ENCODE results near the gene BPI.
"Not testable (repeated sequence)": the region's sequence is repeated elsewhere in the genome, so short reads cannot be mapped to it uniquely, and the experiment has no call there.

The BPI gene

GRCh38 chr20:38303908-38304379, at the start of gene BPI:
TSS of gene BPI (plus strand) at chr20:38304156. CDS start at chr20:38304224, 68 bp downstream.
- DNase-seq, result no peak

- not testable (repeated sequence) for DNase-seq
These were observed 49.3 kb upstream of the BPI start for GRCh38 chr20:38254621-38255020.

GRCh38 chr20:38255393-38255792, 48.6 kb upstream of the BPI start:
- DNase-seq, result no peak

- no peak for DNase-seq
These were observed 47.9 kb upstream of the BPI start for GRCh38 chr20:38256021-38256420.

DNA sequence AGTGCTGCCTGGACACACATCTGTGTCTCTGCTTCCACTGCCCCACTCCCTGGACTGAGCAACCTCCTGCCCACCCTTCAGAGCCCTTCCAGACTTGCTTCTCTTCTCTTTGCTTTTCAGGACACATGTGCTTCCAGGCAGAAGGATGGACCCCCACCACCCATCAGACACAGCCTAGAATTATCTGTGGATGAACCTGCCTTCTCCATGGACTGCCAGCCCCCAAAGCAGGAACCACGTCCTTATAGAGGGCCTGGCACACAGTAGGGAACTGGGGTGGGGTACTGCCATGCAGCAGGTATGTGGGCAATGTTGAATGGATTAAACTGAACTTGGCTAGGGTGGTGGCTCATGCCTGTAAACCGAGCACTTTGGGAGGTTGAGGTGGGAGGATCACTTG, 47.0 kb upstream of the BPI start:
- no peak for DNase-seq

DNA sequence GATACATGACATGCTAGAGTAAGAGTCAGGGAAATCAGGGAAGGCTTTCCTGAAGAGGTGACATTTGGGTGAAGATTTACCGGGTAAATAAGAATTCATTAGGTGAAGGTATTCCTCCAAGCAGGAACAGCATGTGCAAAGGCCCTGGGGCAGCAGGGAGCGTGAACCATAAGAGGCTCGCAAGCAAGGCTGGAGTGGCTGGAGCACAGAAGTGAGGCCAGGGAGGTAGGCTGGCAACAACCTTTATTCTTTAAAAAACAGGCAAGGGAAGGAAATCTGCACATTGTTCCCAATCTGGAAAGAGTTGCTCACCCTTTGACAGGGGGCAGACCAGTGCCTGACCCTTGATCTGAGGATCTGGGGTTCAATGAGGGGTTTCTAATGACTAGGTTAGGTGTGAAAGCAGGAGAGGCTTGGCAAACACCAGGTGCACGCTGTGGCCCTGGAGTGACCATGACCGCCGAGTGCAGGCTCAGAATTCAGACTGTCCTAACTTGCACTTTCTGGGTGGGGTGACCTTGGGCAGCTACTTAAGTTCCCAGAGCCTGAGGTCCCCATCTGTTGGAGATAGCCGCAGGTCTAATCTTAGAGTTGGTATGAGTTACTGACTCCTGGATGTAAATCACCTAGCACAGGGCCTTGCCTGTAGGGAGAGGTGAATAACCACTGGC, 45.3 kb upstream of the BPI start:
- DNase-seq, result no peak

- DNase-seq, result no peak
These were observed 44.0 kb upstream of the BPI start for GRCh38 chr20:38260025-38260377.

- DNase-seq, result no peak
These were observed 43.4 kb upstream of the BPI start, which contains the start of gene KIAA1755 for GRCh38 chr20:38260378-38261053. TSS of gene KIAA1755 (minus strand) at chr20:38260735. CDS start at chr20:38260500, 235 bp downstream.

DNA sequence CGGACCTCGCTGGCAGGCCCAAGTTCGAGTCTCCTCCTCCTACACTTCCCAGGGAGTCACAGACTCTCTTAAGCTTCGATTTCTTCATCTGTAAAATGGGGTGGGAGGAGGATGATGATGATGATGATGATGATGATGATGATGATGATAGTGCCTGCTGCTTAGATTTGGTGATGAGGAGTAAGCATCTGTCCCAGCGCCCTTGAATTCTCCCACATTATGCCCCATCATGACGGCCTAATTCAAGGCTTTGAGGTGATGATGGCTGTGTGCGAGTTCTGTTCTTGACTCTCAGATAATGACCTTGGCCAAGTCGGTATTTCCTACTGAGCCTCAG, 42.9 kb upstream of the BPI start:
- no peak for DNase-seq

DNA sequence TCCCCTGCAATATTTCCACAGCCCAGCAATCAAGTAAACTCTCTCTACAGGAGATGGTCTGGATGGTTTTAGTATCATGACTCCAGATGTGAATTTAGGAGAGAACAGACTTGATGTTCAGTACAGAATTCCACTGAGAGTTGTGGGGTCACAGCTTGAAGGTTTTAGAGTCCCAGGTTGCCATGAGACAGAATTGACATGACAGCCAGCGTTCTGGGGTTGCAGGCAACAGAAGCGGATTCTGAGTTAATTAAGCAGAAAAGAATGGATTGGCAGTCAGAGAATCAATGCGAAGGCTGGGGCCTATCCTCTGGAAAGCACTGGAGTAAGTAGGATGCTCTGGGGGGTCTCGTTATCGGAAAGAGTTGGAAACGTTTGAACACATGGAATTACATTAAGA, 41.0 kb upstream of the BPI start:
- no peak for DNase-seq

DNA sequence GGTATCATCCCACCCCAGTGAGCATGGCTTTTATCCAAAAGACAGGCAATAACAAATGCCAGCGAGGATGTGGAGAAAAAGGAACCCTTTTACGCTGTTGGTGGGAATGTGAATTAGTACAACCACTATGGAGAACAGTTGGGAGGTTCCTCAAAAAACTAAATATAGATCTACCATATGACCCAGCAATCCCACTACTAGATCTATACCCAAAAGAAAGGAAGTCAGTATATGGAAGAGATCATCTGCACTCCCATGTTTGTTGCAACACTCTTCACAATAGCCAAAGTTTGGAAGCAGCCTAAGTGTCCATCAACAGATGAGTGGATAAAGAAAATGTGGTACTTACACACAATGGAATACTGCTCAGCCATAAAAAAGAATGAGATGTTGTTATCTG, 37.5 kb upstream of the BPI start:
- DNase-seq, result no peak

DNA sequence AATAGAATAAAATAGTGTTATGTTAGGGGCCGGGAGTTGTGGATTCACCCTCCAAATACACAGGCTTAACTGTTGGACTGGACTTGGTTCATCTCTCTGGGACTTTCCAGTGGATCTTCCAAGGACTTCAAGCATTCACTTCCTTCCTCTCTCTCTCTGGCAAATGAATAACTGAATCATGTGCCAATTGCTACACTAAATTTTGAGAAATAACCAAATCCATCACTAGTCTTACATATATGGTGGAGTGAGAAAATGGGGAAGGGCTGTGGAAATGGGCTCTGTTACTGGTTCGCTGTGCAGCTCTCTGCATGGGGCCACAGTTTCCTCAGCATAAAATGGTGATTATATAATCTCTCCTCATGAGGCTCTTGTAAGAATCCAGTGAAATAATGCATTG, 36.7 kb upstream of the BPI start:
- DNase-seq, result no peak

DNA sequence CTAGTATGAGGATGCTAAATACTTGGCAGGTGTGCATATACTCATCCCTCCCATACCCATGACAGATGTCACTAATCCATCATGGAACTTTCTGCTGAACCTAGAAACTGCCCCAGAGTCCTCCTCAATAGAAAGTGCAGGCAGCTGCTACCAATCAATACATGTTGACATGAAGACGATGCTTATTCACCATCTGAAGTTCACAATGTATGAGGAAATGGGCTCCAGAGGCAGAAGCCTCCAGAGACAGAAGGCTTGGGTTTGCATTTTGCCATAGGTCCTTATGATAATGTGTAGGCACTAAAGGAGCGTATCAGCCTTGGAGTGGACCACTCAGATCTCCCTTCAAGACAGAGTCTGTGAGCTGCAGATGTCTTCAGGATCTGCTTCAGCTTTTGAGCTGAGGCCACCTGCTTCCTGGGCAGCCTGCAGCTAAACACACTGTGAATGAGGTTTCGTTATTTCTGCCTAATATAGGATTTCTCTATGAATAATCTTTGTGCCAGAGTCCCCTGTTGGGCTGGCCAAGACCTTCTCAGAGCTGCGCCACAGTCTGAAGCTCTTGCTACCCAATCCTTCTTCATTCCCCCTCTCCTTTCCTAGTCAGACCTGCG, 35.9 kb upstream of the BPI start:
- DNase-seq, result no peak

GRCh38 chr20:38269040-38269439, 34.9 kb upstream of the BPI start:
- no peak for DNase-seq

- no peak for DNase-seq
These were observed 34.2 kb upstream of the BPI start for GRCh38 chr20:38269715-38270114.

- DNase-seq, result no peak
These were observed 32.9 kb upstream of the BPI start for GRCh38 chr20:38270869-38271605.

GRCh38 chr20:38271608-38272120, 32.3 kb upstream of the BPI start:
- DNase-seq, result no peak

DNA sequence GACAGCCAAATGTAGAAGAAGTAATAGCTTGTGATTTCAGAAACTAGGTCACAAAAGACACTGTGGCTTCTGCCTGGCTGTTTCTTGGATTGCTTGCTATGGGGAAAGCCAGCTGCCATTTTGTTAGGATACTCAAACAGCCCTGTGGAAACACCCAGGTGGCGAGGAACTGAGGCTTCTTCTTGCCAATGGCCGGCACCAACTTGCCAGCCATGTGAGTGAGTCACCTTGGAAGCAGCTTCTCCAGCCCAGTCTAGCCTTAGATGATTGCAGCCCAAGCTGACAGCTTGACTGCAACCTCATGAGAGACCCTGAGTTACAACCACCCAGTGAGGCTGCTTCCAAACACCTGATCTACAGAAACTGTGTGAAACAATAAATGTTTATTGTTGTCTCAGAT, 31.6 kb upstream of the BPI start:
- no peak for DNase-seq

GRCh38 chr20:38272961-38273360, 31.0 kb upstream of the BPI start:
- no peak for DNase-seq

DNA sequence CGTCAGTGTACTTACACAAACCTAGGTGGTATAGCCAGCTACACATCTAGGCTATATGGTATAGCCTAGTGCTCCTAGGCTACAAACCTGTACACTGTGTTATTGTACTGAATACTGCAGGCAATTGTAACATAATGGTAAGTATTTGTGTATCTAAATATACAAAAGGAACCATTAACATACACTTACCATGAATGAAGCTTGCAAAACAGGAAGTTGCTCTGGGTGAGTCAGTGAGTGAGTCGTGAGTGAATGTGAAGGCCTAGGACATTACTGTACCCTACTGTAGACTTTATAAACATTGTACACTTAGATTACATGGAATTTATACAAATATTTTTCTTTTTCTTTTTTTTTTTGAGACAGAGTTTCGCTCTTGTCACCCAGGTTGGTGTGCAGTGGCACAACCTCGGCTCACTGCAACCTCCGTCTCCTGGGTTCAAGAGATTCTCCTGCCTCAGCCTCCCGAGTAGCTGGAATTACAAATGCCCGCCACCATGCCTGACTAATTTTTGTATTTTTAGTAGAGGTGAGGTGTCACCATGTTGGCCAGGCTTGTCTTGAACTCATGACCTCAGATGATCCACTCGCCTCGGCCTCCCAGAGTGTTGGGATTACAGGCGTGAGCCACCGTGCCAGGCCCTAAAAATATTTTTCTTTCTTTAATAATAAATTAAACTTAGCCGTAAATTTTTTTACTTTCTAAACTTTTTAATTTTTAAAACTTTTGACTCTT, 28.0 kb upstream of the BPI start:
- DNase-seq, result no peak

- DNase-seq, result no peak
These were observed 26.7 kb upstream of the BPI start for GRCh38 chr20:38277285-38277684.

GRCh38 chr20:38277691-38278090, 26.3 kb upstream of the BPI start:
- DNase-seq, result no peak

DNA sequence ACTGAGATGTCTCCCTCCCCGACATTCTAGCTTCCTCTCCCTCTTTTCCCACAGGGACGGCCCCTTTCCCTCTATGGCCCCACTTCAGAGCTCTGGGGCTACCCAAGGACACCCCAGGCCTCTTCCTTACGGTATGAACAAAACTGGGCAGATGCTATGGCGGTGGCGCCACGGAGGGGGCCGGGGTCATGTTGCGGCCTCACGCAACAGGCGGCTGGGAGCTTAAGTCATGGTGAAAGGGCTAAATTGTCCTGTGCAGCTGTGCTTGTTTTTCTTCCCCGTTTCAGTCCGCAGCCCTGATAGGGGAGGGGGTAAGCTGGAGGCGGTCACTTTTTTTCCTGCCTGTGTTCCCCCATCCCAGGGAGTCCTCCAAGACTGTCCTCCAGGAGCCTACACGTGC, 25.8 kb upstream of the BPI start:
- DNase-seq, result no peak
